Chondrocyte (in vitro differentiated cells): ENCODE results near the gene USP7. TPM values are rescaled to one million over a fixed set of nuclear protein-coding genes. Genes with fewer than 3 reads are reported as not detected.

Source experiments
- DNase-seq: peaks from one replicate; pipeline ENCODE4 v3.0.0; 2021; ENCODE audit warnings: mixed read lengths, low spot score
- H3K27ac Mint-ChIP-seq: one replicate; pipeline ENCODE4 v1.8.0; 2021; ENCODE audit warnings: mild to moderate bottlenecking, moderate library complexity, mixed read lengths; ENCODE audit not compliant: unreplicated experiment
- H3K27me3 Mint-ChIP-seq: 2 replicates; pipeline ENCODE4 v1.8.0; 2021; ENCODE audit warnings: low read depth, mixed read lengths
- H3K36me3 Mint-ChIP-seq: 2 replicates; pipeline ENCODE4 v1.8.0; 2021; ENCODE audit warnings: low read depth, mixed read lengths
- H3K4me1 Mint-ChIP-seq: 2 replicates; pipeline ENCODE4 v1.8.0; 2021; ENCODE audit warnings: low read depth, mild to moderate bottlenecking, mixed read lengths
- H3K4me3 Mint-ChIP-seq: one replicate; pipeline ENCODE4 v1.8.0; 2021; ENCODE audit warnings: mild to moderate bottlenecking, moderate library complexity, mixed read lengths; ENCODE audit not compliant: unreplicated experiment
- H3K9me3 Mint-ChIP-seq: 2 replicates; pipeline ENCODE4 v1.8.0; 2021; ENCODE audit warnings: low read depth, mixed read lengths
- CTCF ChIP-seq: fragments of 200-600 bp; sonication (generic); IDR thresholded peaks from 2 replicates; pipeline ENCODE4 v1.5.0; 2021; ENCODE audit warnings: antibody characterized with exemption, mild to moderate bottlenecking, moderate library complexity
- total RNA-seq: library from RNA; stranded (reverse); gene quantifications from 3 replicates; pipeline ENCODE4 v1.2.1, GENCODE V29; 2021

USP7 gene
- total RNA-seq, 1 donor from 2014 or later = 90.6 TPM

GRCh38 chr16:8928467-8928957, 35.2 kb downstream of the USP7 start:
- Mint-ChIP-seq H3K4me3 (no peak overlapping the region), H3K27me3 (no peaks in the 10 kb centered on the region), H3K4me1 (peaks cover 16% of the 10 kb centered on the region), H3K36me3 (peaks cover 20% of the 10 kb centered on the region), H3K9me3 (no peaks in the 10 kb centered on the region), H3K27ac (no peak overlapping the region)
- no peak for DNase-seq
- no peak for TF ChIP-seq CTCF

- Mint-ChIP-seq H3K4me3 (no peak overlapping the region), H3K4me1 (peaks cover 14% of the 10 kb centered on the region), H3K36me3 (peaks cover 21% of the 10 kb centered on the region), H3K9me3 (no peaks in the 10 kb centered on the region), H3K27me3 (no peaks in the 10 kb centered on the region), H3K27ac (no peak overlapping the region)
- no peak for DNase-seq
- TF ChIP-seq CTCF = no peak
Measured at GRCh38 chr16:8926827-8927226, 36.9 kb downstream of the USP7 start.

- no peak for DNase-seq
- peaks cover 27% of the 10 kb centered on the region for H3K36me3 Mint-ChIP-seq
- H3K9me3 Mint-ChIP-seq = no peaks in the 10 kb centered on the region
- H3K27me3 Mint-ChIP-seq = no peaks in the 10 kb centered on the region
- no peak for TF ChIP-seq CTCF
- H3K4me1 Mint-ChIP-seq = peaks cover 19% of the 10 kb centered on the region
- H3K27ac Mint-ChIP-seq = no peak overlapping the region
- no peak overlapping the region for H3K4me3 Mint-ChIP-seq
Measured at GRCh38 chr16:8925455-8925854, 38.3 kb downstream of the USP7 start.

GRCh38 chr16:8924214-8924613, 39.5 kb downstream of the USP7 start:
- H3K27ac Mint-ChIP-seq = no peak overlapping the region

GRCh38 chr16:8923199-8923598, 40.5 kb downstream of the USP7 start:
- no peak overlapping the region for H3K27ac Mint-ChIP-seq
- TF ChIP-seq CTCF = no peak
- no peaks in the 10 kb centered on the region for H3K9me3 Mint-ChIP-seq

More at GRCh38 chr16:8924214-8924613, 39.5 kb downstream of the USP7 start:
- no peaks in the 10 kb centered on the region for H3K27me3 Mint-ChIP-seq
- peaks cover 32% of the 10 kb centered on the region for H3K36me3 Mint-ChIP-seq
- H3K9me3 Mint-ChIP-seq = no peaks in the 10 kb centered on the region
- H3K4me1 Mint-ChIP-seq = peaks cover 17% of the 10 kb centered on the region
- DNase-seq = no peak
- no peak for TF ChIP-seq CTCF
- H3K4me3 Mint-ChIP-seq = no peak overlapping the region

More at GRCh38 chr16:8923199-8923598, 40.5 kb downstream of the USP7 start:
- H3K27me3 Mint-ChIP-seq = no peaks in the 10 kb centered on the region
- H3K36me3 Mint-ChIP-seq = peaks cover 32% of the 10 kb centered on the region
- no peak overlapping the region for H3K4me3 Mint-ChIP-seq
- H3K4me1 Mint-ChIP-seq = peaks cover 16% of the 10 kb centered on the region
- no peak for DNase-seq
